Measurements from ENCODE around the gene C10orf62.
"Not testable (repeated sequence)": the region's sequence is repeated elsewhere in the genome, so short reads cannot be mapped to it uniquely, and the experiment has no call there.

The C10orf62 gene

DNA sequence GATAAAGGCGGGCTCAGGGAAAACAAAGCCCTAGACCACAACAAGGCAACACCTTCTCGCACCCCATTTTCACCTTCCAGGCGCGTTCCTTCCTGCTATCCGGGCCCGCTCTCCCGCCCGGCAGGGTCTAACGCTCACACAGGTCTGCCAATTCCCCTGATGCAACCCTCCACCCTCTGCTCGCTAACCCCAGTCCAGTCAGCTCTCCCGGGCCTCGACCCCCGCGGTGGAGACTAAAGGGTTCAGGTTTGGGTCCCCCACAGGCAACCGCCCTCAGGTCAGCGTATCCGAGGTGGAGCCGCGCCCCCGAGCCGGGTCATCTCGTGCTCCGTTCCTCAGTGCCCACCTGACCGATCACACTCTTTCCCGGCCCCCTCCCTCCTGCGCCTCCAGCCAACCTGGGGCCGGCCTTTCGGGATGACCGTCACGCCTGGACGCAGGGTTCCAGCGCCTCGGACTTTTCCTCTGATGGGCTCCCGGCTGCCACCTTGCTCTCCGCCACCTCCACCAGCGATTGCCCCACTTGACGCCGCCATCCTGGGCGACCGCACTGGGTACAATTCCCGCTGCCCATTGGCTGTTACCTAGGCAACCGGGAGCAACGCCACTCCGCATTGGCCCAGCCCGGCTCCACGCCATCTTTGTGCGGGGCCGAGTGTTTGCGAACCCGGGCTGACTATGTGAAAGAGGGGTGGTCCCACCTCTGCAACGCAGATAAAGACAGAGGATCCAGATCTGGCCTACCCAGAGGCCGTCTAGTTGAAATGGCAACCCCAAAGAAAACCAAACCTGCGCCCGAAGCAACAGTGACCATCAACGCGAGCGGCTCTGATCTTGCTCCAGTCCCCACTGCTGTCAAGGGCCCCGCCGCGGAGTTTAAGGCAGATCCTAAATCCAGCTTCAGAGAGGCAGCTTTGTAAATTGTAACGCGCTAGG is 43.7 kb downstream of the C10orf62 start, which contains the start of gene MORN4:
TSS of gene MORN4 (minus strand) at position 552 of the 936 bp plus-strand sequence. CDS start 13,847 bp downstream, outside the sequence.
- peak in 1 of 2 donors; percentile 65 for DNase-seq

DNA sequence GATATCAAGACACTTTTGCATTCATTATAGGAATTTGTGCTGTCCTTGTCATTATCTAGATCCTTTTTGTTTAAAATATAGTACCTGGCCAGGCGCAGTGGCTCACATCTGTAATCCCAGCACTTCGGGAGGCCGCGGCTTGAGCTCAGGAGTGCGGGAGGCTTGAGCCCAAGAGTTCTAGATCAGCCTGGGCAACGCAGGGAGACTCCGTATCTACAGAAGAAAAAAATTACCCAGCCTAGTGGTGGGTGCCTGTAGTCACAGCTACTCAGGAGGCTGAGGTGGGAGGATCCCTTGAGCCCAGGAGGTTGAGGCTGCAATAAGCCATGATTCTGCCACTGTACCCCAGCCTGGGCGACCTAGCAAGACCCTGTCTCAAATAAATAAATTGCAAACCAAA is 44.4 kb downstream of the C10orf62 start:
- DNase-seq = no peak

DNA sequence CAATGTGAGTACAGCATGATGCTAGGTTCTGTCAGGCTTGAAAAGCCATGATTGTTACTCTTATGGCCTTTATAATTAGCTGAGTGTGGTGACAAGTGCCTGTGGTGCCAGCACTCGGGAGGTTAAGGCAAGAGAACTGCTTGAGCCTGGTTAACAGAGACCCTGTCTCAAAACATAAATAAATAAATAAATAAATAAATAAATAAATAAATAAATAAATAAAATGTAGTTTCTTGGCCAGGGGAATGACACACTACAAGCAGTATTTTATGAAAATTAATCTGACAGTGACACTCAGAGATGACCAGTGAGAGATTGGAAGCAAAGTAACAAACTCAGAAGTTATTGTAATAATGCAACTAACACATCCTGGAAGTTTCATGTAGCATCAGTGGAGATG is 46.1 kb downstream of the C10orf62 start:
- DNase-seq = no peak

DNA sequence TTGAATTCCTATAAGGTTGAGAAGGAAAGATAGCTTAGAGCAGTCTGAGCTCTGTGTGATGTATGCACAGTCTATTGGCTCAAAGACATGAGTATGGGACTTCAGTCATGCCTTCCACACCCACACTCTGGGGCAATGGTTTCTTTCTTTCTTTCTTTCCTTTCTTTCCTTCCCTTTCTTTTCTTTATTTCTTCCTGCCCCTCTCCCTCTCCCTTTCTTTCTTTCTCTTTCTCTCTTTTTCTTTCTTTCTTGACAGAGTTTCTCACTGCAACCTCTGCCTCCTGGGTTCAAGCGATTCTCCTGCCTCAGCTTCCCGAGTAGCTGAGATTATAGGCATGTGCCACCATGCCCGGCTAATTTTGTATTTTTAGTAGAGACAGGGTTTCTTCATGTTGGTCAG is 49.6 kb downstream of the C10orf62 start:
- not testable (repeated sequence) for DNase-seq

DNA sequence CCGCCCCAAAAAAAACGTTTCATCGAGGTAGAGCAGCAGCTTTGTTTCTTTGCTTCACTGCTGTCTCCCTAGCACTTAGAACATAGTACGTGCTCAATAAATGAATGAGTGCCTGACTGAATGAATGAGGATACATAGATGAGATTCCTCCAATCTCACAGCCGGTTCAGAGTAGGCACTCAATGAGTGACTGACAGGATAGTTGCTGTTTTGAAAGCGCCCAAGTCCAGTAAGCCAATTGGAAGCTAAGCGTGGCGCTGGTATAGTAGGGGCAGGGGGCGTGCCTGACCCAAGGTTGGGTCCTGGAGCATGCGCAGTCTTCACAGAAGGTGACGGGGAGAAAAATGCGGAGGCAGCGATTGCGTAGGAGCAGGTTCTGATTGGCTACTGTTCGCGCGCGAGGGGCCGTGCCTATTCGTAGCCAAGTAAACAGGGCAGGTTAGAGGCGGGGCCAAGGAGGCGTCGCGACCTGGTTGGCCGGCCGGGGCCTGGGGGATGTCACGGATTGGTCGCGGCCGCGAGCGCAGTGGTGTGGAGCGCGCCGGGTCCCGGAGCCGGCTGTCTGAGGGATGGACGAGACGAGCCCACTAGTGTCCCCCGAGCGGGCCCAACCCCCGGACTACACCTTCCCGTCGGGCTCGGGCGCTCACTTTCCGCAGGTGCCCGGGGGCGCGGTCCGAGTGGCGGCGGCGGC is 50.8 kb downstream of the C10orf62 start, which contains the start of gene PI4K2A:
TSS of gene PI4K2A (plus strand) at position 498 of the 694 bp plus-strand sequence. CDS start at position 570, 72 bp downstream.
- DNase-seq = peak in 1 of 2 donors; percentile 85

All from bone marrow (tissue), 2 donors.